HEK293 (cell line): ENCODE measurements around the gene CLEC16A.

Experiments used
- CTCF ChIA-PET: fragments of 350-600 bp; formaldehyde crosslinking; extraction: SDS; loops from one replicate; lab custom pipeline; 2021; ENCODE audit warnings: antibody characterized with exemption; lab: Yijun Ruan, JAX
- POLR2A ChIA-PET: fragments of 300-600 bp; formaldehyde crosslinking; extraction: SDS; loops from one replicate; lab custom pipeline; 2020; ENCODE audit warnings: antibody characterized with exemption, inconsistent platforms; lab: Yijun Ruan, JAX
- H3K27ac ChIP-seq: fragments of 200-500 bp; sonication (Bioruptor generic); 2 replicates; pipeline ENCODE4 v1.5.1; 2014; ENCODE audit warnings: low read depth, low read length, control low read depth, inconsistent platforms; ENCODE audit errors: extremely low read depth
- H3K36me3 ChIP-seq, 2 experiments: fragments of 200-500 bp in 1 of 2; sonication (Bioruptor generic) in 1 of 2; 1 replicate in 1 of 2; 2 replicates in 1 of 2; pipeline ENCODE4 v1.5.1; 2014 to 2017; ENCODE audit warnings: inconsistent platforms in 2 of 2, low read length in 2 of 2; ENCODE audit not compliant: control insufficient read depth in 2 of 2, insufficient read depth in 1 of 2
- H3K4me1 ChIP-seq: fragments of 200-500 bp; sonication (Bioruptor generic); 2 replicates; pipeline ENCODE4 v1.5.1; 2014; ENCODE audit warnings: mild to moderate bottlenecking, low read length, inconsistent platforms; ENCODE audit not compliant: control insufficient read depth, insufficient read depth
- H3K4me3 ChIP-seq: 2 replicates; pipeline ENCODE4 v1.5.1; 2011; ENCODE audit warnings: low read depth, mild to moderate bottlenecking, control low read depth, low read length, moderate library complexity
- H3K9me3 ChIP-seq: fragments of 200-500 bp; sonication (Bioruptor generic); 2 replicates; pipeline ENCODE4 v1.5.1; 2014; ENCODE audit warnings: low read depth, low read length, inconsistent platforms; ENCODE audit not compliant: control insufficient read depth, insufficient read depth
- ATF2 ChIP-seq: fragments of 450-650 bp; formaldehyde crosslinking; IDR thresholded peaks from 2 replicates; pipeline ENCODE4 v1.5.1; 2016; ENCODE audit warnings: missing biosample characterization, missing genetic modification characterization, low read depth
- FEZF1 ChIP-seq: fragments of 450-650 bp; formaldehyde crosslinking; IDR thresholded peaks from 2 replicates; pipeline ENCODE4 v1.5.1; 2016; ENCODE audit warnings: missing biosample characterization, missing genetic modification characterization
- OSR2 ChIP-seq: fragments of 450-650 bp; formaldehyde crosslinking; IDR thresholded peaks from 2 replicates; pipeline ENCODE4 v1.5.1; 2016; ENCODE audit warnings: missing biosample characterization, missing genetic modification characterization
- PRDM4 ChIP-seq: fragments of 450-650 bp; formaldehyde crosslinking; IDR thresholded peaks from 2 replicates; pipeline ENCODE4 v1.5.1; 2017; ENCODE audit warnings: missing biosample characterization, missing genetic modification characterization
- YY1 ChIP-seq: fragments of 450-650 bp; formaldehyde crosslinking; IDR thresholded peaks from 2 replicates; pipeline ENCODE4 v1.5.1; 2018; ENCODE audit warnings: missing biosample characterization, missing genetic modification characterization
- ZBTB11 ChIP-seq: fragments of 450-650 bp; formaldehyde crosslinking; conservative IDR thresholded peaks from 2 replicates; pipeline ENCODE4 v1.5.1; 2016; ENCODE audit warnings: low read depth, missing biosample characterization, missing genetic modification characterization
- ZBTB7A ChIP-seq: fragments of 450-650 bp; formaldehyde crosslinking; IDR thresholded peaks from 2 replicates; pipeline ENCODE4 v1.5.1; 2016; ENCODE audit warnings: low read depth, missing biosample characterization, missing genetic modification characterization
- ZEB2 ChIP-seq: fragments of 450-650 bp; formaldehyde crosslinking; IDR thresholded peaks from 2 replicates; pipeline ENCODE4 v1.5.1; 2016; ENCODE audit warnings: missing biosample characterization, missing genetic modification characterization
- ZNF18 ChIP-seq: fragments of 450-650 bp; formaldehyde crosslinking; IDR thresholded peaks from 2 replicates; pipeline ENCODE4 v1.5.1; 2016; ENCODE audit warnings: missing biosample characterization, missing genetic modification characterization
- ZNF341 ChIP-seq: fragments of 450-650 bp; formaldehyde crosslinking; IDR thresholded peaks from 2 replicates; pipeline ENCODE4; 2016; ENCODE audit warnings: low read depth, missing biosample characterization, missing genetic modification characterization
- ZNF398 ChIP-seq: fragments of 450-650 bp; formaldehyde crosslinking; IDR thresholded peaks from 2 replicates; pipeline ENCODE4 v1.5.1; 2017; ENCODE audit warnings: missing biosample characterization, missing genetic modification characterization
- ZNF423 ChIP-seq: fragments of 450-650 bp; formaldehyde crosslinking; IDR thresholded peaks from 2 replicates; pipeline ENCODE4 v1.5.1; 2016; ENCODE audit warnings: missing biosample characterization, missing genetic modification characterization
- ZNF449 ChIP-seq: fragments of 450-650 bp; formaldehyde crosslinking; IDR thresholded peaks from 2 replicates; pipeline ENCODE4 v1.5.1; 2017; ENCODE audit warnings: missing biosample characterization, mild to moderate bottlenecking, missing genetic modification characterization, moderate library complexity
- ZNF488 ChIP-seq: fragments of 450-650 bp; formaldehyde crosslinking; IDR thresholded peaks from 2 replicates; pipeline ENCODE4 v1.5.1; 2016; ENCODE audit warnings: missing biosample characterization, missing genetic modification characterization
- ZNF529 ChIP-seq: fragments of 450-650 bp; formaldehyde crosslinking; IDR thresholded peaks from 2 replicates; pipeline ENCODE4 v1.5.1; 2017; ENCODE audit warnings: missing genetic modification characterization, missing biosample characterization; ENCODE audit not compliant: insufficient replicate concordance
- ZNF610 ChIP-seq: fragments of 450-650 bp; formaldehyde crosslinking; IDR thresholded peaks from 2 replicates; pipeline ENCODE4 v1.5.1; 2016; ENCODE audit warnings: missing biosample characterization, missing genetic modification characterization, borderline replicate concordance
- ZNF639 ChIP-seq: fragments of 450-650 bp; formaldehyde crosslinking; IDR thresholded peaks from 2 replicates; pipeline ENCODE4 v1.5.1; 2016; ENCODE audit warnings: missing biosample characterization, missing genetic modification characterization
- ZNF843 ChIP-seq: fragments of 450-650 bp; formaldehyde crosslinking; IDR thresholded peaks from 2 replicates; pipeline ENCODE4 v1.5.1; 2016; ENCODE audit warnings: missing biosample characterization, missing genetic modification characterization
- ZSCAN30 ChIP-seq: fragments of 450-650 bp; IDR thresholded peaks from 2 replicates; pipeline ENCODE4 v1.5.1; 2018; ENCODE audit warnings: missing biosample characterization, mild to moderate bottlenecking, missing genetic modification characterization, moderate library complexity

CLEC16A gene

GRCh38 chr16:11163761-11164261 is 219.4 kb downstream of the CLEC16A start:
- TF ChIP-seq ZNF529 (tag by site-specific recombination) (no peak), ZNF488 (tag by site-specific recombination) (peak; percentile 12; the same call in 1 of the 2 replicates), ZSCAN30 (tag by site-specific recombination) (0 out of 2 replicates have a peak, but pooled peaks have one; percentile 16), ZNF423 (tag by site-specific recombination) (0 out of 2 replicates have a peak, but pooled peaks have one; percentile 43), YY1 (tag by site-specific recombination) (0 out of 2 replicates have a peak, but pooled peaks have one; percentile 41), ZBTB11 (peak; percentile 34; the same call in 1 of the 2 replicates), PRDM4 (peak; percentile 65), ZBTB7A (no peak), ZNF341 (tag by site-specific recombination) (peak; percentile 33; the same call in 1 of the 2 replicates), OSR2 (tag by site-specific recombination) (peak; percentile 60; the same call in 1 of the 2 replicates), ZNF449 (tag by site-specific recombination) (peak; percentile 78), ZNF843 (0 out of 2 replicates have a peak, but pooled peaks have one; percentile 22), FEZF1 (tag by site-specific recombination) (peak; percentile 90), ZNF610 (tag by site-specific recombination) (peak; percentile 23; the same call in 1 of the 2 replicates), ZNF18 (tag by site-specific recombination) (peak; percentile 57; the same call in 1 of the 2 replicates), ZNF398 (no peak), ZNF639 (tag by site-specific recombination) (no peak), ZEB2 (tag by site-specific recombination) (peak; percentile 26; the same call in 1 of the 2 replicates), ATF2 (tag by site-specific recombination) (0 out of 2 replicates have a peak, but pooled peaks have one; percentile 15)
- Histone ChIP-seq H3K36me3 (peaks cover 0 to 15% of the 10 kb centered on the region in 2 experiments; a peak in 1 of 3 replicates), H3K27ac (no peak overlapping the region; the same call in 1 of the 2 replicates), H3K4me3 (no peak overlapping the region), H3K9me3 (no peaks in the 10 kb centered on the region), H3K4me1 (peaks cover 10% of the 10 kb centered on the region)
- POLR2A ChIA-PET = interaction anchor here (1.4 kb wide), 1 partner anchor 91 kb away, joined by 4 read pairs; no protein-coding TSS in a partner anchor
- CTCF ChIA-PET = interaction anchor here (0.6 kb wide), 1 partner anchor 50 kb away, joined by 3 read pairs; no protein-coding TSS in a partner anchor
